ENCODE results near the gene LGALS12. TPM values are rescaled to one million over a fixed set of nuclear protein-coding genes. Genes with fewer than 3 reads are reported as not detected.

The LGALS12 gene
- total RNA-seq, 1 experiment from 2014 or later, result 0.14 TPM

DNA sequence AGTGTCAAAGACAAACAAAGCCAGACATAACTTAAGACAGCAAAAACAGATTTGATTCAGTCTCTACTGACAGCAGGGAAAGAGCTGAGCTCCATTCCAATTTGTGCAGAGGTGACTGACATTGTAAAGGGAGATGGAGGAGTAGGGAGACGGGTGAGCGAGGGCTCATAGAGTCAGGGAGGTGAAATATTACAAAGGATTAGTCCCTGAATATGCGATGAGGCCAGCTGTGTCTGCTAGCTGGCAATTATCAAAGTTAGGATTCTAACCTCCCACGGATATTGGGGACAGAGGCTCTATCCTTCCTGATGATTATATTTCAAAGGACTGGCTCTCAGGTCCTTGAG is 49.0 kb downstream of the LGALS12 start:
- peaks cover 7% of the 10 kb centered on the region for H3K4me1 ChIP-seq
- no peaks in the 10 kb centered on the region for H3K27me3 ChIP-seq
- DNase-seq, result no peak
- H3K4me3 ChIP-seq, result no peak overlapping the region
- H3K9me3 ChIP-seq (replicated peaks), result no peaks in the 10 kb centered on the region
- H3K27ac ChIP-seq, result no peak overlapping the region
- H3K36me3 ChIP-seq, result no peaks in the 10 kb centered on the region

- H3K27me3 ChIP-seq, result no peaks in the 10 kb centered on the region
- H3K36me3 ChIP-seq, result no peaks in the 10 kb centered on the region
- no peaks in the 10 kb centered on the region for H3K9me3 ChIP-seq (replicated peaks)
- no peak overlapping the region for H3K27ac ChIP-seq
- no peak overlapping the region for H3K4me3 ChIP-seq
- peaks cover 7% of the 10 kb centered on the region for H3K4me1 ChIP-seq
- DNase-seq, result no peak
These were observed 50.6 kb downstream of the LGALS12 start for GRCh38 chr11:63556404-63557013.

DNA sequence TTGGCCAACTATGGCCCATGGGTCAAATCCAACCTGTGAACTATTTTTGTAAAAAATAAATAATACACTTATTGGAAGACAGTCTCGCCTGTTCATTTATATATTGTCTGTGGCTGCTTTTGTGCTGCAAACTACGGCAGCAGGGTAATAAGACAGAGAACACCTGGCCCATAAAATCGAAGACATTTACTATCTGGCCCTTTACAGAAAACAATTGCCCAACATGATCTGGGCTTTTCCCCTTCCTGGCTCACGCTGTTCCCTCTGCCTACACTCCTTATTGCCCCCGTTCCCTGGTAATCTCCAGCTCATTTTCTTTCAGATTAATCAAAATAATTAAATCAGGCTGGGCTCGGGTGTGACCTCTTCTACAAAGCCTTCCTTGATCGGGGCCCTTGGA is 51.7 kb downstream of the LGALS12 start:
- no peaks in the 10 kb centered on the region for H3K36me3 ChIP-seq
- no peak for DNase-seq
- no peak overlapping the region for H3K27ac ChIP-seq
- H3K27me3 ChIP-seq, result no peaks in the 10 kb centered on the region
- H3K4me1 ChIP-seq, result peaks cover 3% of the 10 kb centered on the region; the same call in 1 of the 2 replicates
- no peaks in the 10 kb centered on the region for H3K9me3 ChIP-seq (replicated peaks)
- no peak overlapping the region for H3K4me3 ChIP-seq

GRCh38 chr11:63558459-63559157 is 52.7 kb downstream of the LGALS12 start:
- no peak for DNase-seq
- H3K4me1 ChIP-seq, result peaks cover 3% of the 10 kb centered on the region; the same call in 1 of the 2 replicates
- H3K4me3 ChIP-seq, result no peak overlapping the region

GRCh38 chr11:63560506-63561180 is 54.8 kb downstream of the LGALS12 start:
- no peak overlapping the region for H3K27ac ChIP-seq
- H3K27me3 ChIP-seq, result no peaks in the 10 kb centered on the region
- no peaks in the 10 kb centered on the region for H3K9me3 ChIP-seq (replicated peaks)
- no peak overlapping the region for H3K4me3 ChIP-seq
- DNase-seq, result no peak
- no peaks in the 10 kb centered on the region for H3K4me1 ChIP-seq
- H3K36me3 ChIP-seq, result no peaks in the 10 kb centered on the region

More at GRCh38 chr11:63558459-63559157, 52.7 kb downstream of the LGALS12 start:
- Histone ChIP-seq H3K9me3 (replicated peaks) (no peaks in the 10 kb centered on the region), H3K27me3 (no peaks in the 10 kb centered on the region), H3K36me3 (no peaks in the 10 kb centered on the region), H3K27ac (no peak overlapping the region)

DNA sequence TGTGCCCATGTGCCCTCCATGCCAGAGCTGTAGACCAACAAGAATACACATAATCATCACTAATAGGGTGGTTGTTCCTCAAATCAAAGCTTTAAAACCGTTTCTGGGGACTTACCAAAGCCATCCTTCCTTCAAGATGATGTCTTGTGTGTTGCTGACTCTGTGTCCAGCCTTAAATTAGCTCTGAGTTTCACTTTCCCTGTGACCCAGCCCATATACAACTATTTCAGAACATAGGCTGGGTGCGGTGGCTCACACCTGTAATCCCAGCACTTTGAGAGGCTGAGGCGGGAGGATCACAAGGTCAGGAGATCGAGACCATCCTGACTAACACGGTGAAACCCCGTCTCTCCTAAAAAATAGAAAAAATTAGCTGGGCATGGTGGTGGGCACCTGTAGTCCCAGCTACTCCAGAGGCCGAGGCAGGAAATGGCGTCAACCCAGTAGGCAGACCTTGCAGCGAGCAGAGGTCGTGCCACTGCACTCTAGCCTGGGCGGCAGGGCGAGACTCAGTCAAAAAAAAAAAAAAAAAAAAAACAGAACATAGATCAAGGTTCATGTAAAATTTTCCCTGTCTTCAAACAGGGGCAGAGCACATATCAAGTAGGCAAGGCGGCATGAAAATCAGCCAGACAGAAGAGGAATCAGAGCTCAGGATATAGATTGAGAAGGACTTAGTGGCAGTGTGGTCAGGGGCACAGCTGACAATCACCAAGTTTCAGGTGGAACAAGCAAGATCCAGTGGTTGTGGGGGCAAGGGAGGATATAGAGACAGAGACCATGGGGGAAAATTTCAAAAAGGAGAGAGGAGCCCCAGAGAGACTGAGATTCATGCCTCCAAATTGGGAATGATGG is 57.5 kb downstream of the LGALS12 start, which contains the start of gene PLAAT2:
TSS of gene PLAAT2 (minus strand) at position 179 of the 855 bp plus-strand sequence. CDS start at position 124, 55 bp downstream.
- Histone ChIP-seq H3K27me3 (no peaks in the 10 kb centered on the region), H3K4me3 (no peak within 1 kb of the TSS), H3K27ac (no peak within 1 kb of the TSS), H3K4me1 (peaks cover 4% of the 10 kb centered on the region), H3K9me3 (replicated peaks) (no peaks in the 10 kb centered on the region), H3K36me3 (no peaks in the 10 kb centered on the region)
- DNase-seq, result no peak

- Histone ChIP-seq H3K27ac (no peak overlapping the region), H3K36me3 (no peaks in the 10 kb centered on the region), H3K27me3 (no peaks in the 10 kb centered on the region), H3K9me3 (replicated peaks) (no peaks in the 10 kb centered on the region), H3K4me3 (no peak overlapping the region), H3K4me1 (peaks cover 4% of the 10 kb centered on the region)
- DNase-seq, result no peak
These were observed 58.3 kb downstream of the LGALS12 start for GRCh38 chr11:63564056-63564774.

DNA sequence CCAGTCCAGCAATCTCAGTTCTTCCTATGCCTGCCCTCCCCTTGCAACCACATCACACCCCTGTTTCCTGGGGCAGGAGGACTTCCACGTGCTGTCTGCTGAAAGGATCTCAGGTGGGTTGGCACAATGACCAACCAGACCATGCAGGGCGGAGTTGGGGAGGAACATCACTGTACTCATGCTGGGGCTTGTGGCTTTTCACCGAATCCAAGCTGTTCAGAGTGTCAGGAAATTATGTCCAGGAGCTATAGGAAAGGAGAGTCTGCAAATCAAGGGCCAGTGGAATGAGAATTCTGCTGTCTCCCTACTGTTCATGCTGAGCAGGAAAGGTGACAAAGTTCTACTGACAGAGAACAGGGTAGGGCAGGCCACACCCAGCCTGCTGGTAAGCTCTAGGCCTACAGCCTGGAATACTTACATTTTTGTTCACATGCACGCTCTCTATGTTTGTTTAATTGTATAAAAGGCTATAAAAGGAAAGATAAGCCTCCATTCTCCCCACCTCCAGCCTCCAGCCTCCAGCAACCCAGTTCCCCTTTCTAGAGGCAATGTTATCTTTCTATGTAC is 59.0 kb downstream of the LGALS12 start:
- Histone ChIP-seq H3K4me3 (no peak overlapping the region), H3K9me3 (replicated peaks) (no peaks in the 10 kb centered on the region), H3K4me1 (peaks cover 4% of the 10 kb centered on the region), H3K27me3 (no peaks in the 10 kb centered on the region), H3K27ac (no peak overlapping the region), H3K36me3 (no peaks in the 10 kb centered on the region)
- DNase-seq, result no peak

Other genes with a start within 250 kb of the LGALS12 start
- gene SLC22A9, start 136.3 kb upstream of the LGALS12 start, total RNA-seq (2014; rRNA removed; shearing (Covaris generic)), result not detected in 2 replicates
- 0.06 TPM in 1 of 2 replicates, not detected in the other for gene PLAAT5, start 14.9 kb upstream of the LGALS12 start, total RNA-seq (2014; rRNA removed; shearing (Covaris generic))
- gene PLAAT4, start 30.7 kb downstream of the LGALS12 start, total RNA-seq (2014; rRNA removed; shearing (Covaris generic)), result 0.18 and 0.38 TPM in 2 replicates
- gene PLAAT2, start 57.3 kb downstream of the LGALS12 start, total RNA-seq (2014; rRNA removed; shearing (Covaris generic)), result not detected in 2 replicates
- gene PLAAT3, start 108.3 kb downstream of the LGALS12 start, total RNA-seq (2014; rRNA removed; shearing (Covaris generic)), result 7.7 and 10.0 TPM in 2 replicates
- gene ATL3, start 165.3 kb downstream of the LGALS12 start, total RNA-seq (2014; rRNA removed; shearing (Covaris generic)), result 25.1 and 26.4 TPM in 2 replicates
- 63.8 and 70.2 TPM in 2 replicates for gene RTN3, start 175.4 kb downstream of the LGALS12 start, total RNA-seq (2014; rRNA removed; shearing (Covaris generic))

Data from SJCRH30 (cell line).